PC-9 (cell line): ENCODE data around the gene PDZD7. TPM values are rescaled to one million over a fixed set of nuclear protein-coding genes. Genes with fewer than 3 reads are reported as not detected.

Source experiments
- Bru-seq: library from RNA; stranded (reverse); fragments of 400-500 nt; gene quantifications from one replicate; lab custom pipeline; 2021; lab: Mats Ljungman, UMichigan
- BruChase-seq, 2 experiments: library from RNA; stranded (reverse); fragments of 400-500 nt; gene quantifications; one replicate each; lab custom pipeline; 2021; lab: Mats Ljungman, UMichigan
- BruUV-seq: library from RNA; stranded (reverse); fragments of 400-500 nt; replicated peaks from 2 replicates; lab custom pipeline; 2021; lab: Mats Ljungman, UMichigan
- CTCF ChIA-PET: fragments of 300-600 bp; sonication (Branson Sonifier 250); formaldehyde crosslinking; loops from one replicate; lab custom pipeline; 2022; ENCODE audit warnings: antibody characterized with exemption; lab: Charles Lee
- POLR2A ChIA-PET: fragments of 300-600 bp; sonication (Branson Sonifier 250); formaldehyde crosslinking; loops from one replicate; lab custom pipeline; 2022; ENCODE audit warnings: antibody characterized with exemption; ENCODE audit not compliant: unreplicated experiment; lab: Charles Lee
- DNase-seq, 2 experiments: peaks; one replicate each; pipeline versions ENCODE4 v3.0.0 to v3.0.0-alpha.2; 2015 to 2022; ENCODE audit warnings: mixed read lengths in 1 of 2
- H2AFZ ChIP-seq: fragments of 200-600 bp; sonication (generic); 2 replicates; pipeline ENCODE4 v1.8.1; 2017; ENCODE audit warnings: antibody characterized with exemption
- H3F3A ChIP-seq: fragments of 200-600 bp; sonication (generic); 2 replicates; pipeline ENCODE4 v1.8.1; 2017; ENCODE audit warnings: antibody characterized with exemption, mild to moderate bottlenecking, low read depth; ENCODE audit not compliant: insufficient read depth
- H3K27ac ChIP-seq: fragments of 200-600 bp; sonication (generic); 2 replicates; pipeline ENCODE4 v1.6.1; 2016; ENCODE audit warnings: mixed run types
- H3K27me3 ChIP-seq: fragments of 200-600 bp; sonication (generic); 2 replicates; pipeline ENCODE4 v1.6.1; 2016; ENCODE audit warnings: low read depth, mixed run types; ENCODE audit not compliant: insufficient read depth
- H3K36me3 ChIP-seq: fragments of 200-600 bp; sonication (generic); 2 replicates; pipeline ENCODE4 v1.6.1; 2016; ENCODE audit warnings: low read depth, mixed run types
- H3K4me1 ChIP-seq: fragments of 200-600 bp; sonication (generic); replicated peaks from 2 replicates; pipeline ENCODE4 v1.6.1; 2016; ENCODE audit warnings: mixed run types; ENCODE audit not compliant: insufficient read depth
- H3K4me2 ChIP-seq: fragments of 200-600 bp; sonication (generic); 2 replicates; pipeline ENCODE4 v1.6.1; 2017; ENCODE audit warnings: mixed run types
- H3K4me3 ChIP-seq: fragments of 200-600 bp; sonication (generic); 2 replicates; pipeline ENCODE4 v1.6.1; 2016; ENCODE audit warnings: mixed run types
- H3K79me2 ChIP-seq: fragments of 200-600 bp; sonication (generic); 2 replicates; pipeline ENCODE4 v1.6.1; 2017; ENCODE audit warnings: low read depth, mixed run types
- H3K9me2 ChIP-seq: fragments of 200-600 bp; sonication (generic); 2 replicates; pipeline ENCODE4 v1.8.1; 2017; ENCODE audit warnings: mild to moderate bottlenecking; ENCODE audit not compliant: insufficient read depth
- H3K9me3 ChIP-seq: fragments of 200-600 bp; sonication (generic); 2 replicates; pipeline ENCODE4 v1.8.1; 2016; ENCODE audit warnings: low read depth; ENCODE audit not compliant: insufficient read depth
- H4K20me1 ChIP-seq: fragments of 200-600 bp; sonication (generic); 2 replicates; pipeline ENCODE4 v1.8.1; 2017; ENCODE audit not compliant: insufficient read depth
- CTCF ChIP-seq: fragments of 200-600 bp; sonication (generic); conservative IDR thresholded peaks from 2 replicates; pipeline ENCODE4 v1.6.1; 2017; ENCODE audit warnings: mixed run types, antibody characterized with exemption, mild to moderate bottlenecking, moderate library complexity
- EZH2 ChIP-seq: fragments of 200-600 bp; sonication (generic); IDR thresholded peaks from 2 replicates; pipeline ENCODE4 v1.8.0; 2017; ENCODE audit warnings: antibody characterized with exemption, low read depth
- intact Hi-C: fragments of 100-400 bp; cut with micrococcal nuclease; formaldehyde crosslinking; loops from one replicate; pipeline ENCODE4 v1.10.0; 2022; ENCODE audit not compliant: unreplicated experiment
- long read RNA-seq: library from polyadenylated mRNA; stranded (forward); transcript quantifications from one replicate; pipeline ENCODE4 v2.0.0, GENCODE V29; 2022
- total RNA-seq: library from RNA; stranded (reverse); gene quantifications from 2 replicates; pipeline ENCODE4 v1.2.3, GENCODE V29; 2021

The PDZD7 gene
- 2.3 and 2.8 TPM in 2 replicates for total RNA-seq
- Bru-seq, nascent RNA = percentile 27 among the genes with signal in this experiment
- BruChase-seq, experiment 1, labeled RNA remaining after a 2-hour chase = percentile 25 among the genes with signal in this experiment
- BruChase-seq, experiment 2, labeled RNA remaining after a 6-hour chase = percentile 26 among the genes with signal in this experiment
- long read RNA-seq, partial matches to known transcripts = 0 of 2 reads
- long read RNA-seq, other reads (novel, unspliced or antisense) = 0 of 2 reads

GRCh38 chr10:101031128-101031795 is at the start of gene PDZD7, which contains the start of gene SFXN3:
TSS of gene PDZD7 (minus strand) at chr10:101031129. CDS start at chr10:101030219, 910 bp downstream.
TSS of gene SFXN3 (plus strand) at chr10:101031234. CDS start at chr10:101034695, 3,461 bp downstream.
- Histone ChIP-seq H3K9me3 (no peaks in the 10 kb centered on the region), H4K20me1 (no peaks in the 10 kb centered on the region), H3K27ac (peak within 1 kb of the TSS; percentile 52), H3K79me2 (no peaks in the 10 kb centered on the region), H3K27me3 (no peaks in the 10 kb centered on the region), H3K36me3 (no peaks in the 10 kb centered on the region), H3K9me2 (no peaks in the 10 kb centered on the region), H3K4me3 (peak within 1 kb of the TSS; percentile 82), H3K4me2 (peak within 1 kb of the TSS; percentile 98), H3F3A (peaks cover 16% of the 10 kb centered on the region; the same call in 1 of the 2 replicates), H3K4me1 (peaks cover 15% of the 10 kb centered on the region), H2AFZ (peak within 1 kb of the TSS; percentile 84)
- peak; percentile 74 to 91 for DNase-seq
- intact Hi-C loops = loop anchor here (5.0 kb wide), 1 partner anchor 36 kb away; no protein-coding TSS in a partner anchor
- ChIA-PET POLR2A (interaction anchor here (0.6 to 0.7 kb wide), 3 partner anchors 20 to 871 kb away, joined by 3 to 6 read pairs (median 5); no protein-coding TSS in a partner anchor), CTCF (interaction anchor here (0.6 to 0.9 kb wide), 6 partner anchors 10 to 111 kb away, joined by 3 to 17 read pairs (median 4); no protein-coding TSS in a partner anchor)
- BruUV-seq = no TSS peak
- TF ChIP-seq CTCF = no peak
- no peak for TF ChIP-seq EZH2

GRCh38 chr10:101079874-101080273 is 48.9 kb upstream of the PDZD7 start:
- no TSS peak for BruUV-seq
- CTCF ChIA-PET = no interaction called here
- TF ChIP-seq CTCF (no peak), EZH2 (no peak)

GRCh38 chr10:101076630-101077029 is 45.7 kb upstream of the PDZD7 start:
- Histone ChIP-seq H3K36me3 (no peaks in the 10 kb centered on the region), H3K79me2 (no peaks in the 10 kb centered on the region), H3K4me3 (no peak overlapping the region), H3K9me3 (no peaks in the 10 kb centered on the region), H3F3A (no peaks in the 10 kb centered on the region), H4K20me1 (no peaks in the 10 kb centered on the region), H3K4me2 (no peak overlapping the region), H2AFZ (no peak overlapping the region), H3K9me2 (no peaks in the 10 kb centered on the region), H3K27ac (no peak overlapping the region), H3K4me1 (no peaks in the 10 kb centered on the region), H3K27me3 (peaks cover 37% of the 10 kb centered on the region)
- no TSS peak for BruUV-seq
- no peak for DNase-seq
- ChIA-PET POLR2A (no interaction called here), CTCF (interaction anchor here (0.6 to 0.9 kb wide), 4 partner anchors 17 to 506 kb away, joined by 3 to 5 read pairs (median 4); no protein-coding TSS in a partner anchor)
- TF ChIP-seq EZH2 (no peak), CTCF (no peak)
- intact Hi-C loops = no loop called here

More at GRCh38 chr10:101079874-101080273, 48.9 kb upstream of the PDZD7 start:
- H3K27me3 ChIP-seq = peaks cover 47% of the 10 kb centered on the region
- H3F3A ChIP-seq = no peaks in the 10 kb centered on the region
- no peaks in the 10 kb centered on the region for H3K9me2 ChIP-seq
- H2AFZ ChIP-seq = no peak overlapping the region
- H4K20me1 ChIP-seq = no peaks in the 10 kb centered on the region
- no peak for DNase-seq
- no peak overlapping the region for H3K4me2 ChIP-seq
- intact Hi-C loops = no loop called here
- no peaks in the 10 kb centered on the region for H3K9me3 ChIP-seq
- H3K27ac ChIP-seq = no peak overlapping the region
- POLR2A ChIA-PET = no interaction called here
- no peaks in the 10 kb centered on the region for H3K79me2 ChIP-seq
- no peaks in the 10 kb centered on the region for H3K36me3 ChIP-seq
- H3K4me3 ChIP-seq = no peak overlapping the region
- H3K4me1 ChIP-seq = no peaks in the 10 kb centered on the region
